Lung (tissue), 12 donors: ENCODE results near the gene TFF3. TPM values are rescaled to one million over a fixed set of nuclear protein-coding genes. Genes with fewer than 3 reads are reported as not detected.
A peak's percentile ranks its signal among the peaks of the same experiment; 100 is the strongest.

Source experiments
- ATAC-seq: fragments of 200-7000 bp; cut with Tn5 transposase; one replicate; pipeline ENCODE4 v1.9.1; 2020; ENCODE audit warnings: moderate number of reproducible peaks; ENCODE audit not compliant: insufficient read depth, low FRiP score
- DNase-seq, 3 donors: peaks; one replicate each; pipeline ENCODE4 v3.0.0-alpha.2; 2013 to 2017
- H3K27ac ChIP-seq, 2 donors: one replicate each; pipeline ENCODE4 v1.5.1; 2013; ENCODE audit warnings: mild to moderate bottlenecking in 2 of 2, moderate library complexity in 2 of 2, control low read depth in 1 of 2, inconsistent platforms in 1 of 2, low read depth in 1 of 2, low read length in 1 of 2
- H3K27me3 ChIP-seq, 3 donors: one replicate each; pipeline ENCODE4 v1.5.1; 2013; ENCODE audit warnings: low read length in 2 of 3; ENCODE audit not compliant: control insufficient read depth in 3 of 3, insufficient read depth in 3 of 3
- H3K36me3 ChIP-seq, 4 donors: one replicate each; pipeline ENCODE4 v1.5.1; 2013; ENCODE audit warnings: low read length in 4 of 4, mild to moderate bottlenecking in 1 of 4, moderate library complexity in 1 of 4; ENCODE audit not compliant: control insufficient read depth in 4 of 4, insufficient read depth in 4 of 4
- H3K4me1 ChIP-seq, 5 donors: one replicate each; pipeline ENCODE4 v1.5.1; 2013; ENCODE audit warnings: low read length in 5 of 5, mild to moderate bottlenecking in 2 of 5, moderate library complexity in 1 of 5; ENCODE audit not compliant: control insufficient read depth in 5 of 5, insufficient read depth in 5 of 5
- H3K4me3 ChIP-seq: one replicate; pipeline ENCODE4 v1.5.1; 2013; ENCODE audit warnings: mild to moderate bottlenecking, control low read depth, moderate library complexity
- H3K9ac ChIP-seq, 2 donors: one replicate each; pipeline ENCODE4 v1.5.1; 2013; ENCODE audit warnings: low read length in 2 of 2, control low read depth in 1 of 2; ENCODE audit not compliant: insufficient read depth in 1 of 2
- H3K9me3 ChIP-seq, 4 donors: one replicate each; pipeline ENCODE4 v1.5.1; 2013; ENCODE audit warnings: low read length in 3 of 4, mild to moderate bottlenecking in 1 of 4, moderate library complexity in 1 of 4; ENCODE audit not compliant: control insufficient read depth in 4 of 4, insufficient read depth in 3 of 4
- CTCF ChIP-seq: IDR thresholded peaks from 2 replicates; pipeline ENCODE4 v1.5.1; 2012; ENCODE audit warnings: mild to moderate bottlenecking; ENCODE audit errors: control extremely low read depth, extremely low read depth
- WGBS, 2 donors: extraction: QIAGEN DNeasy Blood & Tissue Kit; methylation state at CpG; one replicate each; pipeline ENCODE4 v1.1.7; 2013; 5-methylcytosine and 5-hydroxymethylcytosine counted together
- polyA plus RNA-seq, 2 donors: library from polyadenylated mRNA; stranded (reverse); fragments of 200-250 nt; gene quantifications; one replicate each; pipeline ENCODE4 v1.2.1, GENCODE V29; 2013
- total RNA-seq, 2 donors: library from RNA; depleted of rRNA in 1 of 2; stranded (reverse); fragments of >200 nt in 1 of 2; gene quantifications; one replicate each; pipeline ENCODE4 v1.2.1, GENCODE V29; 2014 to 2021
- donor health status: control.
- donor health status: control.
- donor health status: Bipolar disorder and iron deficiency.
- donor health status: healthy.
- donor health status: DM: yes; HTN: yes; CAD: no.

The TFF3 gene
- total and polyA plus RNA-seq, 4 donors: 23.9 to 54.0 (median 34.3) TPM

GRCh38 chr21:42272109-42272962, 42.9 kb downstream of the TFF3 start:
- Histone ChIP-seq H3K4me3 (no peak overlapping the region), H3K4me1 (peaks cover 0 to 19% (median 0%) of the 10 kb centered on the region in 5 donors), H3K9ac (no peak overlapping the region), H3K27me3 (no peaks in the 10 kb centered on the region), H3K36me3 (peaks cover 0 to 34% (median 3%) of the 10 kb centered on the region in 4 donors), H3K27ac (no peak overlapping the region), H3K9me3 (no peaks in the 10 kb centered on the region)
- ATAC-seq (no peak), DNase-seq (no peak)
- TF ChIP-seq CTCF: no peak
- WGBS, 2 donors: 89 to 95% methylated on average over 15 of the region's 15 CpGs

GRCh38 chr21:42271065-42271464, 44.1 kb downstream of the TFF3 start:
- Histone ChIP-seq H3K9ac (no peak overlapping the region), H3K4me1 (peaks cover 0 to 15% (median 0%) of the 10 kb centered on the region in 5 donors), H3K27ac (no peak overlapping the region), H3K27me3 (no peaks in the 10 kb centered on the region), H3K36me3 (peaks cover 0 to 29% (median 3%) of the 10 kb centered on the region in 4 donors), H3K9me3 (no peaks in the 10 kb centered on the region), H3K4me3 (no peak overlapping the region)
- DNase-seq (no peak), ATAC-seq (no peak)
- TF ChIP-seq CTCF: no peak
- WGBS, 2 donors: 97% methylated on average over 6 of the region's 6 CpGs

- TF ChIP-seq CTCF: no peak
- Histone ChIP-seq H3K4me3 (no peak overlapping the region), H3K27ac (peak overlapping the region in 1 of 2 donors; percentile 55), H3K4me1 (peaks cover 0 to 15% (median 0%) of the 10 kb centered on the region in 5 donors), H3K9me3 (no peaks in the 10 kb centered on the region), H3K9ac (no peak overlapping the region), H3K27me3 (no peaks in the 10 kb centered on the region), H3K36me3 (peaks cover 0 to 19% (median 3%) of the 10 kb centered on the region in 4 donors)
- DNase-seq: no peak
- WGBS, 2 donors: 39 to 58% methylated on average over 10 of the region's 10 CpGs
- no peak for ATAC-seq
Observed at GRCh38 chr21:42269386-42269785, 45.8 kb downstream of the TFF3 start.
